Trophoblast cell (in vitro differentiated cells and primary cell): ENCODE data around the gene LRFN4.

Experiments used
- DNase-seq, 2 donors: peaks; one replicate each; pipeline ENCODE4 v3.0.0-alpha.2; 2016
- H2AFZ ChIP-seq: 2 replicates; pipeline ENCODE4 v1.6.1; 2013; ENCODE audit warnings: low read length, moderate library complexity, mild to moderate bottlenecking; ENCODE audit not compliant: insufficient read depth, poor library complexity
- H2AK5ac ChIP-seq: 2 replicates; pipeline ENCODE4 v1.6.1; 2013; ENCODE audit warnings: mild to moderate bottlenecking, low read length
- H2BK120ac ChIP-seq: 2 replicates; pipeline ENCODE4 v1.6.1; 2013; ENCODE audit warnings: low read length, mild to moderate bottlenecking, moderate library complexity; ENCODE audit not compliant: insufficient read depth, poor library complexity
- H2BK12ac ChIP-seq: 2 replicates; pipeline ENCODE4 v1.6.1; 2013; ENCODE audit warnings: mild to moderate bottlenecking, low read length, moderate library complexity
- H2BK5ac ChIP-seq: 2 replicates; pipeline ENCODE4 v1.6.1; 2013; ENCODE audit warnings: low read length, low read depth, moderate library complexity, mild to moderate bottlenecking; ENCODE audit not compliant: poor library complexity
- H3K14ac ChIP-seq: 2 replicates; pipeline ENCODE4 v1.6.1; 2013; ENCODE audit warnings: mild to moderate bottlenecking, low read length
- H3K18ac ChIP-seq: 2 replicates; pipeline ENCODE4 v1.6.1; 2013; ENCODE audit warnings: mild to moderate bottlenecking, low read length
- H3K23ac ChIP-seq: 2 replicates; pipeline ENCODE4 v1.6.1; 2013; ENCODE audit warnings: low read length
- H3K27ac ChIP-seq: 2 replicates; pipeline ENCODE4 v1.5.1; 2013; ENCODE audit warnings: low read depth, mild to moderate bottlenecking, inconsistent platforms, low read length, moderate library complexity
- H3K27me3 ChIP-seq: 2 replicates; pipeline ENCODE4 v1.6.1; 2013; ENCODE audit warnings: inconsistent platforms, mild to moderate bottlenecking, low read length, moderate library complexity; ENCODE audit not compliant: insufficient read depth
- H3K36me3 ChIP-seq, 2 experiments: 1 replicate in 1 of 2; 2 replicates in 1 of 2; pipeline ENCODE4 v1.6.1; 2013; ENCODE audit warnings: low read length in 2 of 2, mild to moderate bottlenecking in 2 of 2, moderate library complexity in 1 of 2; ENCODE audit not compliant: insufficient read depth in 2 of 2, control insufficient read depth in 1 of 2
- H3K4ac ChIP-seq: 2 replicates; pipeline ENCODE4 v1.6.1; 2013; ENCODE audit warnings: low read depth, mild to moderate bottlenecking, low read length, moderate library complexity
- H3K4me1 ChIP-seq, 2 experiments: 1 replicate in 1 of 2; 2 replicates in 1 of 2; pipeline ENCODE4 v1.6.1; 2013; ENCODE audit warnings: low read length in 2 of 2, mild to moderate bottlenecking in 2 of 2, moderate library complexity in 1 of 2; ENCODE audit not compliant: insufficient read depth in 2 of 2, control insufficient read depth in 1 of 2
- H3K4me2 ChIP-seq: 2 replicates; pipeline ENCODE4 v1.6.1; 2013; ENCODE audit warnings: inconsistent platforms, mild to moderate bottlenecking, low read length, moderate library complexity
- H3K4me3 ChIP-seq: 2 replicates; pipeline ENCODE4 v1.5.1; 2013; ENCODE audit warnings: mild to moderate bottlenecking, low read depth, low read length, inconsistent platforms
- H3K79me1 ChIP-seq: one replicate; pipeline ENCODE4 v1.6.1; 2013; ENCODE audit warnings: low read length
- H3K79me2 ChIP-seq: 2 replicates; pipeline ENCODE4 v1.6.1; 2013; ENCODE audit warnings: low read length, mild to moderate bottlenecking; ENCODE audit not compliant: control insufficient read depth, insufficient read depth, poor library complexity
- H3K9ac ChIP-seq: 2 replicates; pipeline ENCODE4 v1.6.1; 2013; ENCODE audit warnings: mild to moderate bottlenecking, low read length
- H3K9me3 ChIP-seq: 2 replicates; pipeline ENCODE4 v1.6.1; 2013; ENCODE audit warnings: low read depth, mild to moderate bottlenecking, control low read depth, inconsistent platforms, low read length; ENCODE audit not compliant: insufficient read depth
- H4K12ac ChIP-seq: 2 replicates; pipeline ENCODE4 v1.6.1; 2013; ENCODE audit warnings: low read depth, mild to moderate bottlenecking, low read length, moderate library complexity
- H4K8ac ChIP-seq: 2 replicates; pipeline ENCODE4 v1.6.1; 2013; ENCODE audit warnings: low read depth, mild to moderate bottlenecking, low read length, moderate library complexity
- H4K91ac ChIP-seq: one replicate; pipeline ENCODE4 v1.6.1; 2013; ENCODE audit warnings: low read depth, mild to moderate bottlenecking, low read length, moderate library complexity
- WGBS: extraction: QIAGEN DNeasy Blood & Tissue Kit; methylation state at CpG from one replicate; pipeline ENCODE4 v1.1.7; 2013; ENCODE audit warnings: missing lambda C conversion rate; ENCODE audit not compliant: insufficient read length, insufficient coverage; ENCODE audit errors: extremely low coverage; 5-methylcytosine and 5-hydroxymethylcytosine counted together

Gene LRFN4

DNA sequence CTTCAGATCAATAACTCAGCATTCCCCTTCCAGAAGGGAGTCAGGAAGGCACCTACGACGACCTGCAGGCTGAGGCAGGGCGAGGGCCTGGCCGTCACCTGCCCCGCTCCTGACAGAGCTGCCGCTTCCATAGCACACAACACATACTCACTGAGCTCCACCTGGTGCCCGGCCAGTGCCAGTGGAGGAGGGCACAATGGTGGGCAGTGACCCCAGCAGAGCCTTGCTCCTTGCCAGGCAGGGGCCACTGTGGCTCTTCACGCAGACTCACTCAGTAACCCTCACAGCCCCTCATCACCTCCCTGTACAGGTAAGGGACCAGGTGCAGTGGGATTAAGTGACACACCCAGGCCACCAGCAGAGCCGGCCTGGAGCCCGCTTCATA lies 24.6 kb downstream of the LRFN4 start:
- WGBS, result no CpG with 5 or more reads among the region's 10 CpGs
- Histone ChIP-seq H3K14ac (no peak overlapping the region), H3K4ac (no peak overlapping the region), H4K12ac (no peak overlapping the region), H3K4me2 (no peak overlapping the region), H4K8ac (no peak overlapping the region), H3K4me3 (no peak overlapping the region), H3K79me1 (no peaks in the 10 kb centered on the region), H3K36me3 (no peaks in the 10 kb centered on the region), H4K91ac (no peak overlapping the region), H2AK5ac (no peak overlapping the region), H2AFZ (no peak overlapping the region), H3K27me3 (no peaks in the 10 kb centered on the region), H3K79me2 (no peaks in the 10 kb centered on the region), H2BK120ac (no peak overlapping the region), H3K9ac (no peak overlapping the region), H3K23ac (no peak overlapping the region), H3K27ac (no peak overlapping the region), H2BK5ac (no peak overlapping the region), H2BK12ac (no peak overlapping the region), H3K4me1 (peaks cover 0 to 3% of the 10 kb centered on the region in 2 experiments), H3K18ac (no peak overlapping the region), H3K9me3 (peaks cover 2% of the 10 kb centered on the region)
- DNase-seq, result no peak

DNA sequence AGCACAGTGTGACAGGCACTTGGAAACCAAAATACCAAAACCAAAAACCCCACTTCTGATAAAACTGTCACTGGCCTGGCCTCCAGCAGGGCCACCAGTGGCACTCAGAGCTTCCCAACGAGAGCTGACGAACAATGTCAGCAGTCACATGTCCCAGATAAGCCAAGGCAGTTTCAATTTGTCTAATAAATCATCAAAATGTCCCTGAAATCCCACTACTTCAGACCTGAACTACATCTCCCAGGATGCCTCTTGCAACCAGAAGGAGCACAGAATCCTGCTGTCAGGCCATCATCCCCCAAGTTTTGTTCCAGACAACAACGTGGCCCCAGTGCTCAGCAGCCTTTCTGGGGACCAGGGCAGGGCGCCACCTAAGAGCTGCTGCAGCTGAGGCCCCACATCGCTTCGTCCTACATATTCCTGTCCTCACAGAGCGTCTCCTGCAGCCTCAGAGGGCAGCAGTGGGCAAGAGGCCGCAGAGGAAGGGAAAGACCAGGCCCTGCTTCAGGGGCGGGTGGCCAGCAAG lies 25.1 kb downstream of the LRFN4 start:
- Histone ChIP-seq H4K8ac (no peak overlapping the region), H3K27me3 (no peaks in the 10 kb centered on the region), H3K79me1 (no peaks in the 10 kb centered on the region), H3K9me3 (peaks cover 2% of the 10 kb centered on the region), H2AK5ac (no peak overlapping the region), H2BK5ac (no peak overlapping the region), H3K4me3 (no peak overlapping the region), H2BK120ac (no peak overlapping the region), H3K14ac (no peak overlapping the region), H3K9ac (no peak overlapping the region), H3K36me3 (no peaks in the 10 kb centered on the region), H3K4me1 (no peaks in the 10 kb centered on the region), H3K4ac (no peak overlapping the region), H4K91ac (no peak overlapping the region), H4K12ac (no peak overlapping the region), H3K4me2 (no peak overlapping the region), H2BK12ac (no peak overlapping the region), H3K18ac (no peak overlapping the region), H2AFZ (no peak overlapping the region), H3K79me2 (no peaks in the 10 kb centered on the region), H3K23ac (no peak overlapping the region), H3K27ac (no peak overlapping the region)
- no CpG with 5 or more reads among the region's 9 CpGs for WGBS
- no peak for DNase-seq

DNA sequence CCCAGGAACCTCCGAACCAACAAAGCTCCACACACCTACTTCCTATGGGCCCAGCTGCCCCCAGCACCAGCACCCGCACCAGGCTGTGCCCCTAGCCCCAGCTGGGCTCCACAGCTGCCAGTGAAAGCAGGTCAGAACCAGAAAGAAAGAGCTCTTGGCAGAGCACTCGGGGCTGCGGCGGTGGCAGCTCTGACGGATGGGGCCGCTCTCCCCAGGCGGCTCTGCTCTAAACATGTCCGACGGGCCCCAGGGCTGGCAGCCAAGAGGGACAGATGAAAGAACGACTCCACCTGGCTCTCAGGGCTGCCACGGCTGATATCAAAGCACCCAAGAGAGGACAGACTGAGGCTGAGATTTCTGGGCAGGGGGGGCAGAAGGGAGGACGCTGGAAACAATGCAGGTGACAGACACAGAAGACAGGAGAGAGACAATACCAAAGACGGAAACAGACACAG lies 25.7 kb downstream of the LRFN4 start:
- H3K9ac ChIP-seq, result no peak overlapping the region
- H3K4ac ChIP-seq, result no peak overlapping the region
- no CpG with 5 or more reads among the region's 14 CpGs for WGBS
- no peak overlapping the region for H3K14ac ChIP-seq
- H2BK5ac ChIP-seq, result no peak overlapping the region
- H4K8ac ChIP-seq, result no peak overlapping the region
- H3K9me3 ChIP-seq, result peaks cover 2% of the 10 kb centered on the region
- no peaks in the 10 kb centered on the region for H3K79me2 ChIP-seq
- no peak overlapping the region for H2BK12ac ChIP-seq
- no peak overlapping the region for H3K4me2 ChIP-seq
- H2AK5ac ChIP-seq, result no peak overlapping the region
- no peak overlapping the region for H3K27ac ChIP-seq
- no peaks in the 10 kb centered on the region for H3K79me1 ChIP-seq
- H3K36me3 ChIP-seq, result no peaks in the 10 kb centered on the region
- no peak for DNase-seq
- H2AFZ ChIP-seq, result no peak overlapping the region
- no peaks in the 10 kb centered on the region for H3K27me3 ChIP-seq
- no peak overlapping the region for H3K4me3 ChIP-seq
- H2BK120ac ChIP-seq, result no peak overlapping the region
- H4K12ac ChIP-seq, result no peak overlapping the region
- no peak overlapping the region for H3K23ac ChIP-seq
- H3K4me1 ChIP-seq, result no peaks in the 10 kb centered on the region
- H3K18ac ChIP-seq, result no peak overlapping the region
- no peak overlapping the region for H4K91ac ChIP-seq

DNA sequence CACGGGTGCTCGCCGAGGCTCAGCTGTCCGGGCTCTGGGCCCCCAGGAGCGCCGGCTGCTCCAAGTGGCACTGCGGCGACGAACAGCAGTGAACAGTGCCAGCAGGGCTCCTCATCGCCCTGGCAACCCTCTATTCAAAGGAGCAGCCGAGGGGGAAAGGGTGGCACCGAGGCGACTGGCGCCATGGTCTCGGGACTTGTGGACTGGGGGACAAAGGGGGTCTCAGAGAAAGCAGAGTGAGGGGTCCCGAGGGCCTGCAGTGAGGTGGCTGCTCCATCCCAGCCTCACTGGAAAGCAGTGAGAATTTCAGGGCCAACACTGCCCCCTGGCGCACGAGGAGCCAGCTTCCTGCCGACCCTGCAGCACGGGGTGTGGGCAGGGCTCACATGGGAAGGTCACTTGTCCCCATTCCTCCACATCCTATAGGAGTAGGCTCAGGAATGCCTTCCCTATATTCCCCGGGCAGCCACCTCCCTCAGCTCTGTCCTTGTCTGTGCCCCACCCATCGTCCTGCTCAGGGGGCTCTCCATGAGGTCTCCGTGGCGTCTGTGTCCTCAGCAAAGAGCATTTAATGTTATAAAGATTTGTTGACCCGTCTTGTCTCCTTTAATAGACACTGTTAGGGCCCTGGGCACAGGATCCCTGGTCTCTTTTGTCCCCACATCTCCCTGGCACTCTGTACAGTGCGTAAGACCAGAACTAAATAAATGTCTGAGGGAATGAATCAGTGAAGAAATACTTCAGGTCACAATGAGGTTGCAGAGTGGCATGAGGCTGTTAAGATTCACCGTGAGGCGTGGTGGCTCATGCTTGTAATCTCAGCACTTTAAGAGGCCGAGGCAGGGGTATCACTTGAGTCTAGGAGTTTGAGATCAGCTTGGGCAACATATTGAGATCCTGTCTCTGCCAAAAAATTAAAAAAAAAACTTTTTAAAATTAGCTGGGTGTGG lies 26.4 kb downstream of the LRFN4 start:
- no peak overlapping the region for H3K23ac ChIP-seq
- DNase-seq, result peak; percentile 27 to 71
- H3K79me1 ChIP-seq, result no peaks in the 10 kb centered on the region
- H4K91ac ChIP-seq, result no peak overlapping the region
- peaks cover 2% of the 10 kb centered on the region for H3K9me3 ChIP-seq
- no peak overlapping the region for H2BK12ac ChIP-seq
- no peak overlapping the region for H3K4ac ChIP-seq
- H4K8ac ChIP-seq, result no peak overlapping the region
- H3K18ac ChIP-seq, result no peak overlapping the region
- no peak overlapping the region for H3K4me3 ChIP-seq
- H3K27me3 ChIP-seq, result no peaks in the 10 kb centered on the region
- H3K79me2 ChIP-seq, result no peaks in the 10 kb centered on the region
- H3K27ac ChIP-seq, result no peak overlapping the region
- no peak overlapping the region for H2BK5ac ChIP-seq
- H3K4me1 ChIP-seq, result no peaks in the 10 kb centered on the region
- H2AFZ ChIP-seq, result no peak overlapping the region
- H4K12ac ChIP-seq, result no peak overlapping the region
- no peak overlapping the region for H3K9ac ChIP-seq
- H2AK5ac ChIP-seq, result no peak overlapping the region
- H3K36me3 ChIP-seq, result no peaks in the 10 kb centered on the region
- no CpG with 5 or more reads among the region's 29 CpGs for WGBS
- H3K14ac ChIP-seq, result no peak overlapping the region
- H3K4me2 ChIP-seq, result no peak overlapping the region
- H2BK120ac ChIP-seq, result no peak overlapping the region
